Upper lobe of left lung (tissue), 4 donors: ENCODE results near the gene ARHGEF1.

Experiments used
- EP300 ChIP-seq, 4 donors: sonication (generic); formaldehyde crosslinking; IDR thresholded peaks; one replicate each; pipeline ENCODE4 v1.5.1; 2017; ENCODE audit warnings: antibody characterized with exemption in 4 of 4, control low read depth in 2 of 4
- POLR2A ChIP-seq, 4 donors: fragments of 450-650 bp; IDR thresholded peaks; one replicate each; pipeline ENCODE4 v1.5.1; 2016 to 2017; ENCODE audit warnings: antibody characterized with exemption in 4 of 4, mild to moderate bottlenecking in 2 of 4
- POLR2AphosphoS5 ChIP-seq, 2 donors: sonication (generic); formaldehyde crosslinking; IDR thresholded peaks; one replicate each; pipeline ENCODE4 v1.5.1; 2017; ENCODE audit warnings: antibody characterized with exemption in 2 of 2
- TF ChIP-seq, protein P1 (sequence below), 6 experiments: fragments of 450-650 bp in 4 of 6; fragments of 200-600 bp in 2 of 6; sonication (generic) in 2 of 6; IDR thresholded peaks; one replicate each; pipeline ENCODE4 v1.5.1; 2016 to 2019; ENCODE audit warnings: antibody characterized with exemption in 6 of 6

DNA sequence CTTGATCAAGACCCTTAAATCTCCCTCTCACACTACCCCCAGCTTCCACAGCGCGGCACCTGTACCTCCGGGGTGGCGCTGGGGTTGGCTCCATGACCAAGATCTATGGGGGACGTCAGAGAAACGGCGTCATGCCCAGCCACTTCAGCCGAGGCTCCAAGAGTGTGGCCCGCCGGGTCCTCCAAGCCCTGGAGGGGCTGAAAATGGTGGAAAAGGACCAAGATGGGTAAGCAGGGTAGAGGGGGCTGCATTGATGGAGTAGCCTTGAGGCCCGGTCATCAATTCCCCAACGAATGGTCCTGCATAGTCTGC is 14.0 kb upstream of the ARHGEF1 start:
- TF ChIP-seq, protein P1, sequence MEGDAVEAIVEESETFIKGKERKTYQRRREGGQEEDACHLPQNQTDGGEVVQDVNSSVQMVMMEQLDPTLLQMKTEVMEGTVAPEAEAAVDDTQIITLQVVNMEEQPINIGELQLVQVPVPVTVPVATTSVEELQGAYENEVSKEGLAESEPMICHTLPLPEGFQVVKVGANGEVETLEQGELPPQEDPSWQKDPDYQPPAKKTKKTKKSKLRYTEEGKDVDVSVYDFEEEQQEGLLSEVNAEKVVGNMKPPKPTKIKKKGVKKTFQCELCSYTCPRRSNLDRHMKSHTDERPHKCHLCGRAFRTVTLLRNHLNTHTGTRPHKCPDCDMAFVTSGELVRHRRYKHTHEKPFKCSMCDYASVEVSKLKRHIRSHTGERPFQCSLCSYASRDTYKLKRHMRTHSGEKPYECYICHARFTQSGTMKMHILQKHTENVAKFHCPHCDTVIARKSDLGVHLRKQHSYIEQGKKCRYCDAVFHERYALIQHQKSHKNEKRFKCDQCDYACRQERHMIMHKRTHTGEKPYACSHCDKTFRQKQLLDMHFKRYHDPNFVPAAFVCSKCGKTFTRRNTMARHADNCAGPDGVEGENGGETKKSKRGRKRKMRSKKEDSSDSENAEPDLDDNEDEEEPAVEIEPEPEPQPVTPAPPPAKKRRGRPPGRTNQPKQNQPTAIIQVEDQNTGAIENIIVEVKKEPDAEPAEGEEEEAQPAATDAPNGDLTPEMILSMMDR (IDR thresholded peaks at IDR 0.05): no peak
- TF ChIP-seq POLR2A (IDR thresholded peaks at IDR 0.05) (no peak), POLR2AphosphoS5 (IDR thresholded peaks at IDR 0.05) (no peak), EP300 (IDR thresholded peaks at IDR 0.05) (no peak)
